H9 (cell line): ENCODE results near the gene RNF13. TPM values are rescaled to one million over a fixed set of nuclear protein-coding genes. Genes with fewer than 3 reads are reported as not detected.

Source experiments
- DNase-seq: peaks from one replicate; pipeline ENCODE4 v3.0.0-alpha.2; 2017
- H2AFZ ChIP-seq: one replicate; pipeline ENCODE4 v1.6.1; 2013; ENCODE audit warnings: mild to moderate bottlenecking, low read length, control low read depth, moderate library complexity
- H2AK5ac ChIP-seq: 2 replicates; pipeline ENCODE4 v1.6.1; 2013; ENCODE audit warnings: low read length, control low read depth, mixed read lengths; ENCODE audit not compliant: insufficient read length
- H2BK120ac ChIP-seq: one replicate; pipeline ENCODE4 v1.6.1; 2013; ENCODE audit warnings: low read depth, mild to moderate bottlenecking, low read length, control low read depth, inconsistent platforms; ENCODE audit not compliant: poor library complexity, severe bottlenecking
- H2BK12ac ChIP-seq: 2 replicates; pipeline ENCODE4 v1.6.1; 2013; ENCODE audit warnings: low read length, control low read depth, mixed read lengths, low read depth; ENCODE audit not compliant: insufficient read length
- H2BK15ac ChIP-seq: 2 replicates; pipeline ENCODE4 v1.6.1; 2013; ENCODE audit warnings: low read depth, low read length, control low read depth
- H2BK20ac ChIP-seq: one replicate; pipeline ENCODE4 v1.6.1; 2013; ENCODE audit warnings: low read depth, mild to moderate bottlenecking, low read length, control low read depth, inconsistent platforms; ENCODE audit not compliant: poor library complexity, severe bottlenecking
- H2BK5ac ChIP-seq: 2 replicates; pipeline ENCODE4 v1.6.1; 2013; ENCODE audit warnings: low read length, control low read depth, mixed read lengths; ENCODE audit not compliant: insufficient read length
- H3K14ac ChIP-seq: 2 replicates; pipeline ENCODE4 v1.6.1; 2013; ENCODE audit warnings: low read length, control low read depth; ENCODE audit not compliant: insufficient read depth
- H3K18ac ChIP-seq: 2 replicates; pipeline ENCODE4 v1.6.1; 2013; ENCODE audit warnings: low read depth, mild to moderate bottlenecking, mixed read lengths, low read length, control low read depth; ENCODE audit not compliant: insufficient read length
- H3K23ac ChIP-seq: 2 replicates; pipeline ENCODE4 v1.6.1; 2013; ENCODE audit warnings: low read length, control low read depth, mixed read lengths, low read depth; ENCODE audit not compliant: insufficient read length
- H3K23me2 ChIP-seq: 2 replicates; pipeline ENCODE4 v1.6.1; 2013; ENCODE audit warnings: low read depth, mild to moderate bottlenecking, mixed read lengths, low read length, control low read depth; ENCODE audit not compliant: insufficient read length, poor library complexity, severe bottlenecking
- H3K27ac ChIP-seq: 2 replicates; pipeline ENCODE4 v1.5.1; 2013; ENCODE audit warnings: low read length, control low read depth, mixed read lengths, low read depth; ENCODE audit not compliant: insufficient read length
- H3K27me3 ChIP-seq: 2 replicates; pipeline ENCODE4 v1.6.1; 2013; ENCODE audit warnings: low read length, control low read depth, inconsistent platforms; ENCODE audit not compliant: insufficient read depth
- H3K4ac ChIP-seq: 2 replicates; pipeline ENCODE4 v1.6.1; 2013; ENCODE audit warnings: low read depth, mild to moderate bottlenecking, control low read depth, inconsistent platforms, low read length, moderate library complexity
- H3K4me1 ChIP-seq: 2 replicates; pipeline ENCODE4 v1.6.1; 2013; ENCODE audit warnings: low read length, control low read depth, inconsistent platforms; ENCODE audit not compliant: insufficient read depth
- H3K4me2 ChIP-seq: 2 replicates; pipeline ENCODE4 v1.6.1; 2013; ENCODE audit warnings: low read length, control low read depth, mixed read lengths; ENCODE audit not compliant: insufficient read length, insufficient read depth
- H3K56ac ChIP-seq: 2 replicates; pipeline ENCODE4 v1.6.1; 2013; ENCODE audit warnings: low read depth, mild to moderate bottlenecking, mixed read lengths, low read length, control low read depth; ENCODE audit not compliant: insufficient read length
- H3K79me1 ChIP-seq: 2 replicates; pipeline ENCODE4 v1.6.1; 2013; ENCODE audit warnings: low read depth, mild to moderate bottlenecking, moderate library complexity, low read length, control low read depth, inconsistent platforms; ENCODE audit not compliant: insufficient read depth, poor library complexity, severe bottlenecking
- H3K79me2 ChIP-seq: 2 replicates; pipeline ENCODE4 v1.6.1; 2013; ENCODE audit warnings: low read length, control low read depth, inconsistent platforms; ENCODE audit not compliant: insufficient read depth
- H3K9ac ChIP-seq: 2 replicates; pipeline ENCODE4 v1.6.1; 2013; ENCODE audit warnings: low read length, control low read depth, mixed read lengths; ENCODE audit not compliant: insufficient read length; ENCODE audit errors: extremely low read depth
- H3K9me3 ChIP-seq: one replicate; pipeline ENCODE4 v1.6.1; 2013; ENCODE audit warnings: low read depth, low read length, inconsistent platforms; ENCODE audit not compliant: control insufficient read depth
- H3T11ph ChIP-seq: one replicate; pipeline ENCODE4 v1.6.1; 2013; ENCODE audit warnings: mild to moderate bottlenecking, low read length, control low read depth, inconsistent platforms
- H4K20me1 ChIP-seq: one replicate; pipeline ENCODE4 v1.6.1; 2013; ENCODE audit not compliant: control insufficient read depth, insufficient read length, insufficient read depth
- H4K5ac ChIP-seq: 2 replicates; pipeline ENCODE4 v1.6.1; 2013; ENCODE audit warnings: low read depth, mild to moderate bottlenecking, mixed read lengths, low read length, control low read depth; ENCODE audit not compliant: insufficient read length
- H4K8ac ChIP-seq: replicated peaks from 2 replicates; pipeline ENCODE4 v1.6.1; 2013; ENCODE audit warnings: low read length, control low read depth, mixed read lengths, low read depth; ENCODE audit not compliant: insufficient read length
- H4K91ac ChIP-seq: 2 replicates; pipeline ENCODE4 v1.6.1; 2013; ENCODE audit warnings: low read depth, mild to moderate bottlenecking, moderate library complexity, mixed read lengths, low read length, control low read depth; ENCODE audit not compliant: insufficient read length
- H3K27ac Mint-ChIP-seq, 3 experiments: 2 replicates in 2 of 3; 3 replicates in 1 of 3; pipeline ENCODE4 v1.8.0; 2020 to 2021; ENCODE audit warnings: mixed read lengths in 3 of 3, mild to moderate bottlenecking in 1 of 3, moderate library complexity in 1 of 3
- H3K27me3 Mint-ChIP-seq: 2 replicates; pipeline ENCODE4 v1.8.0; 2021; ENCODE audit warnings: low read depth, mild to moderate bottlenecking, moderate library complexity, mixed read lengths
- H3K36me3 Mint-ChIP-seq, 3 experiments: 2 replicates in 2 of 3; 3 replicates in 1 of 3; pipeline ENCODE4 v1.8.0; 2020 to 2021; ENCODE audit warnings: low read depth in 3 of 3, mixed read lengths in 3 of 3; ENCODE audit not compliant: insufficient read depth in 1 of 3
- H3K4me1 Mint-ChIP-seq, 2 experiments: 2 replicates each; pipeline ENCODE4 v1.8.0; 2020; ENCODE audit warnings: mixed read lengths in 2 of 2
- H3K4me3 Mint-ChIP-seq, 2 experiments: 2 replicates in 1 of 2; 3 replicates in 1 of 2; pipeline ENCODE4 v1.8.0; 2020 to 2021; ENCODE audit warnings: mild to moderate bottlenecking in 2 of 2, mixed read lengths in 2 of 2, moderate library complexity in 1 of 2
- H3K9me3 Mint-ChIP-seq, 2 experiments: 2 replicates in 1 of 2; 3 replicates in 1 of 2; pipeline ENCODE4 v1.8.0; 2020; ENCODE audit warnings: mild to moderate bottlenecking in 2 of 2, mixed read lengths in 2 of 2, moderate library complexity in 1 of 2
- CTCF ChIP-seq: fragments of 200-600 bp; sonication (generic); conservative IDR thresholded peaks from 3 replicates; pipeline ENCODE4 v1.8.0; 2021; ENCODE audit warnings: antibody characterized with exemption, mild to moderate bottlenecking
- WGBS: extraction: QIAGEN DNeasy Blood & Tissue Kit; methylation state at CpG from one replicate; pipeline ENCODE4 v1.1.7; 2013; ENCODE audit warnings: missing lambda C conversion rate, low lambda C conversion rate, mixed read lengths; ENCODE audit not compliant: insufficient read length; ENCODE audit errors: extremely low coverage; 5-methylcytosine and 5-hydroxymethylcytosine counted together
- total RNA-seq: library from RNA; stranded (reverse); gene quantifications from 2 replicates; pipeline ENCODE4 v1.2.1, GENCODE V29; 2021

The RNF13 gene
- total RNA-seq, 1 experiment from 2014 or later: 23.4 TPM

DNA sequence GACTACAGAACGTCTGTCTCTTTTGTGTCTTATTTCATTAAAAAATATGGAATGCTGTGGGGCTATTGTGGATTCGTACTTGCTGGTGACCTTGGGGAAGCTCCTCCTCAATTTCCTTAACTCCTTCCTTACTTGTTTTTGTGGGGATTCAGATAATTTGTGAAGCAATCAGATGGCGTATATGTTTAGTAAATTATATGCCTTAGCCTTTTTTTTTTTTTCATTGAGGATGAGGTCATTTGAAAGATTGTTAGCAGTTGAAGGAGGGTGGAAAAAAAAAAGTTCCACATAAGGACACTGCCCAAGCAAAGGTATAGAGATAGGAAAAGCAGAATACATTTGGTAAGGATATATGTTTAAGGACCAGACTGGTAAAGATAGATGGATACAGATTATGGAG, 3.3 kb downstream of the RNF13 start:
- H3K23me2 ChIP-seq: peaks cover 10% of the 10 kb centered on the region
- no peak overlapping the region for H2AFZ ChIP-seq
- peaks cover 31% of the 10 kb centered on the region; the same call in 1 of the 2 replicates for H3K79me2 ChIP-seq
- no peak for TF ChIP-seq CTCF
- no peak overlapping the region for H4K5ac ChIP-seq
- H3K9me3 Mint-ChIP-seq: peaks cover 0 to under 1% of the 10 kb centered on the region in 2 experiments; a peak in 2 of 5 replicates
- H3K9ac ChIP-seq: no peak overlapping the region
- no peak overlapping the region for H3T11ph ChIP-seq
- no peak overlapping the region for H3K56ac ChIP-seq
- no peak overlapping the region for H2BK5ac ChIP-seq
- H3K4me1 ChIP-seq: no peaks in the 10 kb centered on the region
- H2BK20ac ChIP-seq: no peak overlapping the region
- no peak overlapping the region; a peak in 1 of 7 replicates for H3K27ac Mint-ChIP-seq
- no peak for DNase-seq
- WGBS: no CpG with 5 or more reads among the region's 3 CpGs
- H3K4me1 Mint-ChIP-seq: peaks cover 40% of the 10 kb centered on the region in 2 experiments
- no peak overlapping the region for H3K27ac ChIP-seq
- no peaks in the 10 kb centered on the region for H3K27me3 Mint-ChIP-seq
- H2BK15ac ChIP-seq: no peak overlapping the region
- H3K27me3 ChIP-seq: no peaks in the 10 kb centered on the region
- no peaks in the 10 kb centered on the region for H3K9me3 ChIP-seq
- H3K4ac ChIP-seq: no peak overlapping the region
- H3K79me1 ChIP-seq: peaks cover 3% of the 10 kb centered on the region
- no peak overlapping the region for H3K14ac ChIP-seq
- H2AK5ac ChIP-seq: no peak overlapping the region
- H3K36me3 Mint-ChIP-seq: peaks cover 0 to 4% (median 1%) of the 10 kb centered on the region in 3 experiments; a peak in 3 of 7 replicates
- no peak overlapping the region for H4K8ac ChIP-seq
- H4K20me1 ChIP-seq: no peaks in the 10 kb centered on the region
- H2BK120ac ChIP-seq: no peak overlapping the region
- no peak overlapping the region for H3K18ac ChIP-seq
- H3K4me3 Mint-ChIP-seq: no peak overlapping the region
- no peak overlapping the region for H4K91ac ChIP-seq
- H3K23ac ChIP-seq: no peak overlapping the region
- H2BK12ac ChIP-seq: no peak overlapping the region
- no peak overlapping the region for H3K4me2 ChIP-seq
